HUES64 (cell line): ENCODE measurements around the gene RAI1.
"Not testable (repeated sequence)": the region's sequence is repeated elsewhere in the genome, so short reads cannot be mapped to it uniquely, and the experiment has no call there.

Source experiments
- H3K27ac ChIP-seq: 2 replicates; pipeline ENCODE4 v1.7.0; 2013; ENCODE audit warnings: low read depth, low read length, inconsistent platforms
- H3K27me3 ChIP-seq: 2 replicates; pipeline ENCODE4 v1.6.1; 2013; ENCODE audit warnings: mild to moderate bottlenecking, low read length; ENCODE audit not compliant: insufficient read depth
- H3K36me3 ChIP-seq: 2 replicates; pipeline ENCODE4 v1.6.1; 2013; ENCODE audit warnings: mild to moderate bottlenecking, low read length; ENCODE audit not compliant: insufficient read depth
- H3K4me1 ChIP-seq: 2 replicates; pipeline ENCODE4 v1.6.1; 2013; ENCODE audit warnings: mild to moderate bottlenecking, low read length, moderate library complexity; ENCODE audit not compliant: insufficient read depth
- H3K4me3 ChIP-seq: 2 replicates; pipeline ENCODE4 v1.5.1; 2013; ENCODE audit warnings: mild to moderate bottlenecking, low read length, moderate library complexity
- H3K9ac ChIP-seq: 2 replicates; pipeline ENCODE4 v1.6.1; 2013; ENCODE audit warnings: mild to moderate bottlenecking, low read depth, low read length
- H3K9me3 ChIP-seq: 2 replicates; pipeline ENCODE4 v1.6.1; 2013; ENCODE audit warnings: low read depth, low read length; ENCODE audit not compliant: insufficient read depth
- WGBS: fragments of 150-250, 120-280 bp; methylation state at CpG from one replicate; pipeline ENCODE4 v1.1.7; 2013; ENCODE audit warnings: missing lambda C conversion rate; 5-methylcytosine and 5-hydroxymethylcytosine counted together

The RAI1 gene

GRCh38 chr17:17675416-17675815, 5.8 kb upstream of the RAI1 start:
- no peak overlapping the region for H3K27ac ChIP-seq
- 89% methylated on average over 6 of the region's 6 CpGs for WGBS

DNA sequence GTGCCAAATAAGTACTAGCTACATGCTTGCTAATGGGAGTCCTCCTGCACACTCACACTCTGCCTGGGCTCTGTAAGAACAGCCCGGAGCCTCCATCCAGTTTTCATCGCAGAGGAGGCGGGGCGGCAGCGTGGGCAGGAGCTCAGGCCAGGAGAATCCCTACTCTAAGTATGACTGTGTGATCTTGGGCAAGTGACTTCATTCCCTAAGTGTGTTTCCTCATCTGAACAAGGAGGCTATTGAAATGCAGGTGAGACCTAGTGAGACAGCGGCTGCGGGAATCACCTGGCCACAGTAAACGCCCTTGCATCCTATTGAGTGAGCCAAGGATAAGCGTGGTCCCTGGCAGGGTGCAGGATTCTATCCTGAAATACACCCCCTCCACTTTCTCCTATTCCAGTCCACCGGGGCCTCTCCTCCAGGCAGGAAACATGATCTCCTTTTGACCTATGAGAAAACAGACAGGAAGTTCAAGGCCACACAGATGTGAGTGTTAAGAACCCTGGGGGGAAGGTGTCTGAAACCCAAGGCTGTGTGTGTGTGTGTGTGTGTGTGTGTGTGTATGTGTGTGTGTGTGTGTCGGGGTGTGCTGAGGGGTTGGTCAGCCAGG, 5.2 kb upstream of the RAI1 start:
- H3K27me3 ChIP-seq = peaks cover 81% of the 10 kb centered on the region
- WGBS = 30% methylated on average over 11 of the region's 11 CpGs
- H3K27ac ChIP-seq = no peak overlapping the region
- H3K9me3 ChIP-seq = no peaks in the 10 kb centered on the region
- H3K4me3 ChIP-seq = no peak overlapping the region
- no peaks in the 10 kb centered on the region for H3K36me3 ChIP-seq
- H3K9ac ChIP-seq = no peak overlapping the region
- H3K4me1 ChIP-seq = 0 out of 2 replicates have a peak, but pooled peaks cover 4% of the 10 kb centered on the region

More at GRCh38 chr17:17675416-17675815, 5.8 kb upstream of the RAI1 start:
- Histone ChIP-seq H3K27me3 (peaks cover 75% of the 10 kb centered on the region), H3K9ac (no peak overlapping the region), H3K4me3 (no peak overlapping the region), H3K4me1 (0 out of 2 replicates have a peak, but pooled peaks cover 4% of the 10 kb centered on the region), H3K9me3 (no peaks in the 10 kb centered on the region), H3K36me3 (no peaks in the 10 kb centered on the region)

DNA sequence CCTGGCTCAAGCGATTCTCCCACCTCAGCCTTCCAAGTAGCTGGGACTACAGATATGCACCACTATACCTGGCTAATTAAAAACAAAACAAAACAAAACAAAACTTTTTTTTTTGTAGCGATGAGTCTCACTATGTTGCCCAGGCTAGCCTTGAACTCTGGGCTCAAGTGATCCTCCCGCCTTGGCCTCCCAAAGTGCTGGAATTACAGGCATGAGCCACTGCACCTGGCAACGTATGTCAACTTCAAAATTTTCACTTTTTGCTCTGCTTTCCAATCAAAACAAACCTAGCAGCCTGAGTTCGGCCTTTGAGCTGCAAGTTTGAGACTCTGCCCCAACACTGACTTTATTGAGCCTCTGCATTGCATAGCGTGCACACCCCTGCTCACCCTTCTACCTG, 4.5 kb upstream of the RAI1 start:
- Histone ChIP-seq H3K27ac (no peak overlapping the region), H3K36me3 (no peaks in the 10 kb centered on the region), H3K4me3 (no peak overlapping the region), H3K9ac (no peak overlapping the region), H3K4me1 (0 out of 2 replicates have a peak, but pooled peaks cover 4% of the 10 kb centered on the region), H3K9me3 (no peaks in the 10 kb centered on the region), H3K27me3 (peaks cover 88% of the 10 kb centered on the region)
- 89% methylated on average over 6 of the region's 6 CpGs for WGBS

DNA sequence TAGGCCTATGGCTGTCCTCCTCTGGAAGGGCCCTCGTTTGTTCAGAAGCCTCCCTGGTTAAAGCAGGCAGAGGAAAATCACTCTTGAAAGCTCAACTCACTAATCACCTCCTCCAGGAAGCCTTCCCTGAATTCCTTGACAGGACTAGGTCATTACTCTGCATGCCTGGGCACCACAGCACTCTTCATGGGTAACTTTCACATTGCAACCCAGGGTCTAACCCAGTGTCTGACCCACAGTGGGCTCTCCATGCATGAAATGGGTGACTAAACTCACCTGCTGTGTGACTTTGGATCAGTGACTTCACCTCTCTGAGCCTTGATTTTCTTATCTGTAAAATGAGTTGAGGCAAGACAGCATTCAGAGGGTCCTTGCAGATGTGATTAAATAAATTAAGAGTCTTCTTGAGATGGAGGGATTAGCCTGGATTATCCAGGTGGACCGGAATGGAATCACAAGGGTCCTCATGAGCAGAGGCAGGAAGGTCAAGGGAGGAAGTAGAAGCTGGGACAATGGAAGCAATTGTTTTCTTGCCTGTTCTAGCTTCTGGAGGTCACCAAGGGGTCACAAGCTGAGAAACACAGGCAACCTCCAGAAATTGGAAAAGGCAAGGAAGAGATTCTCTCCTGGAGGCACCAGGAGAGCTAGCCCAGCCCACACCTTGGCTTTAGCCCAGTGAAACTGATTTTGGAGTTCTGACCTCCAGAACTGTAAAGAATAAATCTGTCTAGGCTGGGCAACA, 3.8 kb upstream of the RAI1 start:
- WGBS = 80% methylated on average over 2 of the region's 2 CpGs
- 0 out of 2 replicates have a peak, but pooled peaks cover 4% of the 10 kb centered on the region for H3K4me1 ChIP-seq
- no peaks in the 10 kb centered on the region for H3K36me3 ChIP-seq
- H3K9ac ChIP-seq = no peak overlapping the region
- H3K4me3 ChIP-seq = no peak overlapping the region
- peaks cover 95% of the 10 kb centered on the region for H3K27me3 ChIP-seq
- H3K27ac ChIP-seq = no peak overlapping the region
- H3K9me3 ChIP-seq = no peaks in the 10 kb centered on the region

- H3K27ac ChIP-seq, H3K9ac ChIP-seq, H3K4me1 ChIP-seq, H3K9me3 ChIP-seq, H3K36me3 ChIP-seq, H3K4me3 ChIP-seq: not testable (repeated sequence)
- H3K27me3 ChIP-seq = peaks cover 96% of the 10 kb centered on the region
- 92% methylated on average over 4 of the region's 5 CpGs for WGBS
These were observed 3.1 kb upstream of the RAI1 start for GRCh38 chr17:17678063-17678699.

DNA sequence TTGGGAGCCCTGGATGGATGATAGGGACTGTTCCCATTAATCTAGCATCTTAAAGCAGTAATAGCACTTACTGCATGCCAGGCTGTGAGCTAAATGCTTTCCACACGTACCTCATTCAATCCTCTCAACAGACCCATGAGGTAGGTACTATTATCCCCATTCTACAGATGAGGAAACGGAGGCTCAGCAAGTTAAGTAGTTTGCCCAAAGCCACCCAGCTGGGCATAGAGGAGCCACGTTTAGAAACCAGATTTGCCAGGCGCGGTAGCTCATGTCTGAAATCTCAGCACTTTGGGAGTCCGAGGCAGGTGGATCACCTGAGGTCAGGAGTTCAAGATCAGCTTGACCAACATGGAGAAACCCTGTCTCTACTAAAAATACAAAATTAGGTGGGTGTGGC, 2.0 kb upstream of the RAI1 start:
- 89% methylated on average over 6 of the region's 6 CpGs for WGBS
- H3K9me3 ChIP-seq = no peaks in the 10 kb centered on the region
- no peak overlapping the region for H3K27ac ChIP-seq
- peaks cover 97% of the 10 kb centered on the region for H3K27me3 ChIP-seq
- no peaks in the 10 kb centered on the region for H3K36me3 ChIP-seq
- H3K9ac ChIP-seq = no peak overlapping the region
- no peak overlapping the region for H3K4me3 ChIP-seq
- 0 out of 2 replicates have a peak, but pooled peaks cover 4% of the 10 kb centered on the region for H3K4me1 ChIP-seq

GRCh38 chr17:17679748-17680147, 1.5 kb upstream of the RAI1 start:
- Histone ChIP-seq H3K9me3 (no peaks in the 10 kb centered on the region), H3K36me3 (no peaks in the 10 kb centered on the region), H3K9ac (no peak overlapping the region), H3K4me1 (0 out of 2 replicates have a peak, but pooled peaks cover 4% of the 10 kb centered on the region), H3K27ac (no peak overlapping the region), H3K27me3 (peaks cover 97% of the 10 kb centered on the region), H3K4me3 (no peak overlapping the region)
- 89% methylated on average over 6 of the region's 6 CpGs for WGBS

DNA sequence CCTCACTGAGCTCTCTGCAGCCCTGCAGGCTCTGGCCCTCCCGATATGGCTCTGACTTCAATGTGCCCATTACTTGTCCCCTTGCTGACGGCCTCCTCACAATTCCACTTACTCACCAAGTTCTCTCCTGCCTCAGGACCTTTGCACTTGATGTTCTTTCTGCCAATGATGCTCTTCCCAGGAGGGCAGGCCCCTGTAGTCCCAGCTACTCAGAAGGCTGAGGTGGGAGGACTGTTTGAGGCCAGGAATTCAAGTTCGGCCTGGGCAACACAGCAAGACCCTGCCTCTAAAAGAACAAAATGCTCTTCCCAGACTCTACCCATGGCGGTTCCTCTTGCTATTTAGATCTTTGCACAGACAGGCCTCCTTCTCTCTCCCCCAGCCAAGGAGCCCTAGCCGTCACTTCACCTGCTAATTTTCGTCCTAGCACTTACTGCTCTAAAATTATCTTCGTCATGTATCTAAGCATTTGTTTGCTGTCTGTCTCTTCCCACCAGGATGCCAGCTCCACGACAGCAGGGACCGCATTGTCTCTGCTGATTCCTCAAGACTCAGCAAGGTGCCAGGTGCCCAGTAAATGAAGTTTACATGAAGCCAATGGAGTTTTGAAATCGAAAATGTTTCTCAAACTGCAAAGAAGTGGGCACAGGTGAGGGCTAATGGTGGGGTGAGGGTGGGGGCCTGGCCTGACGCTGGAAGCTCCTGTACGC, 626 bp upstream of the RAI1 start:
- H3K9ac ChIP-seq = no peak overlapping the region
- no peaks in the 10 kb centered on the region for H3K36me3 ChIP-seq
- whole genome bisulfite sequencing = 48% methylated on average over 12 of the region's 12 CpGs
- peaks cover 11% of the 10 kb centered on the region; the same call in 1 of the 2 replicates for H3K4me1 ChIP-seq
- peaks cover 97% of the 10 kb centered on the region for H3K27me3 ChIP-seq
- H3K9me3 ChIP-seq = no peaks in the 10 kb centered on the region
- no peak overlapping the region for H3K27ac ChIP-seq
- no peak overlapping the region for H3K4me3 ChIP-seq

GRCh38 chr17:17681744-17682292, 560 bp downstream of the RAI1 start:
- H3K9ac ChIP-seq = peak overlapping the region; percentile 63
- H3K36me3 ChIP-seq = no peaks in the 10 kb centered on the region
- H3K27me3 ChIP-seq = peaks cover 97% of the 10 kb centered on the region
- no peaks in the 10 kb centered on the region for H3K9me3 ChIP-seq
- no peak overlapping the region for H3K27ac ChIP-seq
- WGBS = 2% methylated on average over 68 of the region's 68 CpGs
- H3K4me3 ChIP-seq = peak overlapping the region; percentile 62
- H3K4me1 ChIP-seq = peaks cover 12% of the 10 kb centered on the region; the same call in 1 of the 2 replicates

GRCh38 chr17:17682293-17682736, 1.1 kb downstream of the RAI1 start:
- Histone ChIP-seq H3K4me1 (peaks cover 12% of the 10 kb centered on the region; the same call in 1 of the 2 replicates), H3K36me3 (no peaks in the 10 kb centered on the region), H3K4me3 (peak overlapping the region; percentile 62), H3K27me3 (peaks cover 97% of the 10 kb centered on the region), H3K9me3 (no peaks in the 10 kb centered on the region), H3K27ac (no peak overlapping the region), H3K9ac (peak overlapping the region; percentile 50; the same call in 1 of the 2 replicates)
- WGBS = 2% methylated on average over 49 of the region's 49 CpGs
